ENCODE measurements around the gene LY86.

DNA sequence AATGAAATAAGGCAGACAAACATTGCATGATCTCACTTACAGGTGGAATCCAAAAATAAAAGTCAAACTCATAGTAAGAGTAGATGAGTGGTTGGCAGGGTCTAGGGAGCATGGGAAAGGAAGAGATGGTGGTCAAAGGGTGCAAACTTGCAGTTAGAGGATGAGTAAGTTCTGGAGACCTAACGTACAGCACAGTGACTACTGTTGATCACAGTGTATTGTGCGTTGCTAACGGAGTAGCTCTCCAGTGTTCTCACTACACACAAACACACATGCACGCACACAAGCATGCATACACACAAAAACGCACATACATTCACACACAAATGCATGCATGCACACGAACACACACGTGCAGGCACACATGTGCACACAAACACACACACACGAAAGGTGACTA is 54.9 kb downstream of the LY86 start:
- TF ChIP-seq, protein P1, sequence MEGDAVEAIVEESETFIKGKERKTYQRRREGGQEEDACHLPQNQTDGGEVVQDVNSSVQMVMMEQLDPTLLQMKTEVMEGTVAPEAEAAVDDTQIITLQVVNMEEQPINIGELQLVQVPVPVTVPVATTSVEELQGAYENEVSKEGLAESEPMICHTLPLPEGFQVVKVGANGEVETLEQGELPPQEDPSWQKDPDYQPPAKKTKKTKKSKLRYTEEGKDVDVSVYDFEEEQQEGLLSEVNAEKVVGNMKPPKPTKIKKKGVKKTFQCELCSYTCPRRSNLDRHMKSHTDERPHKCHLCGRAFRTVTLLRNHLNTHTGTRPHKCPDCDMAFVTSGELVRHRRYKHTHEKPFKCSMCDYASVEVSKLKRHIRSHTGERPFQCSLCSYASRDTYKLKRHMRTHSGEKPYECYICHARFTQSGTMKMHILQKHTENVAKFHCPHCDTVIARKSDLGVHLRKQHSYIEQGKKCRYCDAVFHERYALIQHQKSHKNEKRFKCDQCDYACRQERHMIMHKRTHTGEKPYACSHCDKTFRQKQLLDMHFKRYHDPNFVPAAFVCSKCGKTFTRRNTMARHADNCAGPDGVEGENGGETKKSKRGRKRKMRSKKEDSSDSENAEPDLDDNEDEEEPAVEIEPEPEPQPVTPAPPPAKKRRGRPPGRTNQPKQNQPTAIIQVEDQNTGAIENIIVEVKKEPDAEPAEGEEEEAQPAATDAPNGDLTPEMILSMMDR (IDR thresholded peaks at IDR 0.05): no peak
- no peak for TF ChIP-seq EZH2 (IDR thresholded peaks at IDR 0.05; ENCODE audit: borderline replicate concordance, insufficient read depth, low read depth, low read length, poor library complexity, severe bottlenecking)

Data from B cell (primary cell).